Measurements from ENCODE around the gene NKX2-2. TPM values are rescaled to one million over a fixed set of nuclear protein-coding genes. Genes with fewer than 3 reads are reported as not detected.

The NKX2-2 gene
- total RNA-seq, 4 donors from 2014 or later, result 1.7 to 3.9 (median 2.9) TPM

GRCh38 chr20:21546355-21546754, 32.5 kb upstream of the NKX2-2 start:
- no peaks in the 10 kb centered on the region for H3K9me3 ChIP-seq
- H3K4me1 ChIP-seq, result no peaks in the 10 kb centered on the region
- no peaks in the 10 kb centered on the region for H3K27me3 ChIP-seq
- no peak overlapping the region for H3K27ac ChIP-seq
- H3K36me3 ChIP-seq, result no peaks in the 10 kb centered on the region
- H3K4me3 ChIP-seq, result no peak overlapping the region
- TF ChIP-seq CTCF (IDR thresholded peaks at IDR 0.05), result no peak
- no peak for TF ChIP-seq POLR2A (IDR thresholded peaks at IDR 0.05)
- DNase-seq, result no peak

GRCh38 chr20:21539512-21539911, 25.6 kb upstream of the NKX2-2 start:
- H3K9me3 ChIP-seq, result no peaks in the 10 kb centered on the region
- no peaks in the 10 kb centered on the region for H3K36me3 ChIP-seq
- no peaks in the 10 kb centered on the region for H3K27me3 ChIP-seq
- no peak overlapping the region for H3K4me3 ChIP-seq
- no peak for TF ChIP-seq CTCF (IDR thresholded peaks at IDR 0.05)
- TF ChIP-seq POLR2A (IDR thresholded peaks at IDR 0.05), result no peak
- H3K27ac ChIP-seq, result no peak overlapping the region
- no peaks in the 10 kb centered on the region for H3K4me1 ChIP-seq
- no peak for DNase-seq

GRCh38 chr20:21534886-21535285, 21.0 kb upstream of the NKX2-2 start:
- Histone ChIP-seq H3K27ac (no peak overlapping the region), H3K4me3 (no peak overlapping the region), H3K27me3 (no peaks in the 10 kb centered on the region), H3K9me3 (no peaks in the 10 kb centered on the region), H3K4me1 (no peaks in the 10 kb centered on the region), H3K36me3 (no peaks in the 10 kb centered on the region)
- TF ChIP-seq CTCF (IDR thresholded peaks at IDR 0.05) (no peak), POLR2A (IDR thresholded peaks at IDR 0.05) (no peak)
- no peak for DNase-seq

- no peak for TF ChIP-seq POLR2A (IDR thresholded peaks at IDR 0.05)
- DNase-seq, result no peak
- no peaks in the 10 kb centered on the region for H3K27me3 ChIP-seq
- H3K27ac ChIP-seq, result no peak overlapping the region
- H3K9me3 ChIP-seq, result no peaks in the 10 kb centered on the region
- H3K4me3 ChIP-seq, result no peak overlapping the region
- H3K4me1 ChIP-seq, result no peaks in the 10 kb centered on the region
- no peaks in the 10 kb centered on the region for H3K36me3 ChIP-seq
Measured at GRCh38 chr20:21534453-21534852, 20.6 kb upstream of the NKX2-2 start.

- Histone ChIP-seq H3K9me3 (no peaks in the 10 kb centered on the region), H3K4me3 (no peak overlapping the region), H3K36me3 (no peaks in the 10 kb centered on the region), H3K27ac (no peak overlapping the region), H3K27me3 (no peaks in the 10 kb centered on the region), H3K4me1 (no peaks in the 10 kb centered on the region)
- TF ChIP-seq POLR2A (IDR thresholded peaks at IDR 0.05) (no peak), CTCF (IDR thresholded peaks at IDR 0.05) (peak in 3 of 6 experiments; percentile 22 to 27 (median 22))
- no peak for DNase-seq
Measured at GRCh38 chr20:21529863-21530262, 16.0 kb upstream of the NKX2-2 start.

- H3K36me3 ChIP-seq, result no peaks in the 10 kb centered on the region
- H3K4me1 ChIP-seq, result no peaks in the 10 kb centered on the region
- no peaks in the 10 kb centered on the region for H3K9me3 ChIP-seq
- H3K27ac ChIP-seq, result no peak overlapping the region
- no peaks in the 10 kb centered on the region for H3K27me3 ChIP-seq
- TF ChIP-seq CTCF (IDR thresholded peaks at IDR 0.05) (no peak), POLR2A (IDR thresholded peaks at IDR 0.05) (no peak)
- DNase-seq, result no peak
- no peak overlapping the region for H3K4me3 ChIP-seq
Measured at GRCh38 chr20:21528870-21529269, 15.0 kb upstream of the NKX2-2 start.
